ENCODE measurements around the gene RIPOR2.

DNA sequence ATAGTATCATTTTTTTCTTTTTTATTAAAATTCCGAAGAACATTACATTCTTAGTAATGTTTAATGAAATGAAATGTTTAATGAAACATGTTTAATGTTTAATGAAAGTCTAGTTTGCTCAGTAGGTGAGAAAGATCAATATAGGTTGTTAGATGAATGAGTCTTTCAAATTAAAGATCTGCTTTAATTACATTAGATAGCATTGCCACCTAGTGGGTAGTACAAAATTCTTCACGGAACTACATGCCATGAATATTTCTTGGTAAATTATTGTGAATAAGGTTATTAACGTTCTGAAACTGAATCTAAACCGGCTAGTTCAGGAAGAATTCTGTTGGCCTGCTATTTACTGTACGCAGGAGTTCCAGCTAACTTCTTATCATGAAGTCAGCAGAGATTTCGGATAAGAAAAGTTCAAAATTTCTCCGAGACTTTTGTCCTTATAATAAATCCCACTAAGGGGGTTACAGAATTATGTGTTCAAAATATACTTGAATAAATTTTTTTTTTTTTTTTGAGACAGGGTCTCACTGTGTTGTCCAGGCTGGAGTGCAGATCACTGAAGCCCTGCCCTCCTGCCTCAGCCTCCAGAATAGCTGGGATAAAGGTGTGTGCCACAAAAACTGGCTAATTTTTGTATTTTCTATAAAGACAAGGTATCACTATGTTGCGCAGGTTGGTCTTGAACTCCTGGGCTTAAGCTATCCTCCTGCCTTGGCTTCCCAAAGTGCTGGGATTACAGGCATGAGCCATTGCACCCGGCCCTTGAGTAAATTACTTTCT lies 168.9 kb downstream of the RIPOR2 start:
- TF ChIP-seq, protein P1, sequence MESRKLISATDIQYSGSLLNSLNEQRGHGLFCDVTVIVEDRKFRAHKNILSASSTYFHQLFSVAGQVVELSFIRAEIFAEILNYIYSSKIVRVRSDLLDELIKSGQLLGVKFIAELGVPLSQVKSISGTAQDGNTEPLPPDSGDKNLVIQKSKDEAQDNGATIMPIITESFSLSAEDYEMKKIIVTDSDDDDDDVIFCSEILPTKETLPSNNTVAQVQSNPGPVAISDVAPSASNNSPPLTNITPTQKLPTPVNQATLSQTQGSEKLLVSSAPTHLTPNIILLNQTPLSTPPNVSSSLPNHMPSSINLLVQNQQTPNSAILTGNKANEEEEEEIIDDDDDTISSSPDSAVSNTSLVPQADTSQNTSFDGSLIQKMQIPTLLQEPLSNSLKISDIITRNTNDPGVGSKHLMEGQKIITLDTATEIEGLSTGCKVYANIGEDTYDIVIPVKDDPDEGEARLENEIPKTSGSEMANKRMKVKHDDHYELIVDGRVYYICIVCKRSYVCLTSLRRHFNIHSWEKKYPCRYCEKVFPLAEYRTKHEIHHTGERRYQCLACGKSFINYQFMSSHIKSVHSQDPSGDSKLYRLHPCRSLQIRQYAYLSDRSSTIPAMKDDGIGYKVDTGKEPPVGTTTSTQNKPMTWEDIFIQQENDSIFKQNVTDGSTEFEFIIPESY (IDR thresholded peaks at IDR 0.05), result no peak
- no peak for TF ChIP-seq KAT2A (conservative IDR thresholded peaks at IDR 0.05; ENCODE audit: control insufficient read depth, low read depth, low read length)
- TF ChIP-seq POLR2AphosphoS5 (IDR thresholded peaks at IDR 0.05; ENCODE audit: low read length), result no peak
- TF ChIP-seq KDM1A (IDR thresholded peaks at IDR 0.05; ENCODE audit: borderline replicate concordance), result no peak
- TF ChIP-seq, protein P2, sequence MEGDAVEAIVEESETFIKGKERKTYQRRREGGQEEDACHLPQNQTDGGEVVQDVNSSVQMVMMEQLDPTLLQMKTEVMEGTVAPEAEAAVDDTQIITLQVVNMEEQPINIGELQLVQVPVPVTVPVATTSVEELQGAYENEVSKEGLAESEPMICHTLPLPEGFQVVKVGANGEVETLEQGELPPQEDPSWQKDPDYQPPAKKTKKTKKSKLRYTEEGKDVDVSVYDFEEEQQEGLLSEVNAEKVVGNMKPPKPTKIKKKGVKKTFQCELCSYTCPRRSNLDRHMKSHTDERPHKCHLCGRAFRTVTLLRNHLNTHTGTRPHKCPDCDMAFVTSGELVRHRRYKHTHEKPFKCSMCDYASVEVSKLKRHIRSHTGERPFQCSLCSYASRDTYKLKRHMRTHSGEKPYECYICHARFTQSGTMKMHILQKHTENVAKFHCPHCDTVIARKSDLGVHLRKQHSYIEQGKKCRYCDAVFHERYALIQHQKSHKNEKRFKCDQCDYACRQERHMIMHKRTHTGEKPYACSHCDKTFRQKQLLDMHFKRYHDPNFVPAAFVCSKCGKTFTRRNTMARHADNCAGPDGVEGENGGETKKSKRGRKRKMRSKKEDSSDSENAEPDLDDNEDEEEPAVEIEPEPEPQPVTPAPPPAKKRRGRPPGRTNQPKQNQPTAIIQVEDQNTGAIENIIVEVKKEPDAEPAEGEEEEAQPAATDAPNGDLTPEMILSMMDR (IDR thresholded peaks at IDR 0.05 in 2 of 3, conservative IDR thresholded peaks at IDR 0.05 in 1 of 3; ENCODE audit: control insufficient read depth in 2 of 3, extremely low read depth in 1 of 3, insufficient read depth in 1 of 3, low read depth in 3 of 3, low read length in 3 of 3), result peak; percentile 24 to 68 (median 45); a peak in 3 of 6 replicates
- TF ChIP-seq, protein P3, sequence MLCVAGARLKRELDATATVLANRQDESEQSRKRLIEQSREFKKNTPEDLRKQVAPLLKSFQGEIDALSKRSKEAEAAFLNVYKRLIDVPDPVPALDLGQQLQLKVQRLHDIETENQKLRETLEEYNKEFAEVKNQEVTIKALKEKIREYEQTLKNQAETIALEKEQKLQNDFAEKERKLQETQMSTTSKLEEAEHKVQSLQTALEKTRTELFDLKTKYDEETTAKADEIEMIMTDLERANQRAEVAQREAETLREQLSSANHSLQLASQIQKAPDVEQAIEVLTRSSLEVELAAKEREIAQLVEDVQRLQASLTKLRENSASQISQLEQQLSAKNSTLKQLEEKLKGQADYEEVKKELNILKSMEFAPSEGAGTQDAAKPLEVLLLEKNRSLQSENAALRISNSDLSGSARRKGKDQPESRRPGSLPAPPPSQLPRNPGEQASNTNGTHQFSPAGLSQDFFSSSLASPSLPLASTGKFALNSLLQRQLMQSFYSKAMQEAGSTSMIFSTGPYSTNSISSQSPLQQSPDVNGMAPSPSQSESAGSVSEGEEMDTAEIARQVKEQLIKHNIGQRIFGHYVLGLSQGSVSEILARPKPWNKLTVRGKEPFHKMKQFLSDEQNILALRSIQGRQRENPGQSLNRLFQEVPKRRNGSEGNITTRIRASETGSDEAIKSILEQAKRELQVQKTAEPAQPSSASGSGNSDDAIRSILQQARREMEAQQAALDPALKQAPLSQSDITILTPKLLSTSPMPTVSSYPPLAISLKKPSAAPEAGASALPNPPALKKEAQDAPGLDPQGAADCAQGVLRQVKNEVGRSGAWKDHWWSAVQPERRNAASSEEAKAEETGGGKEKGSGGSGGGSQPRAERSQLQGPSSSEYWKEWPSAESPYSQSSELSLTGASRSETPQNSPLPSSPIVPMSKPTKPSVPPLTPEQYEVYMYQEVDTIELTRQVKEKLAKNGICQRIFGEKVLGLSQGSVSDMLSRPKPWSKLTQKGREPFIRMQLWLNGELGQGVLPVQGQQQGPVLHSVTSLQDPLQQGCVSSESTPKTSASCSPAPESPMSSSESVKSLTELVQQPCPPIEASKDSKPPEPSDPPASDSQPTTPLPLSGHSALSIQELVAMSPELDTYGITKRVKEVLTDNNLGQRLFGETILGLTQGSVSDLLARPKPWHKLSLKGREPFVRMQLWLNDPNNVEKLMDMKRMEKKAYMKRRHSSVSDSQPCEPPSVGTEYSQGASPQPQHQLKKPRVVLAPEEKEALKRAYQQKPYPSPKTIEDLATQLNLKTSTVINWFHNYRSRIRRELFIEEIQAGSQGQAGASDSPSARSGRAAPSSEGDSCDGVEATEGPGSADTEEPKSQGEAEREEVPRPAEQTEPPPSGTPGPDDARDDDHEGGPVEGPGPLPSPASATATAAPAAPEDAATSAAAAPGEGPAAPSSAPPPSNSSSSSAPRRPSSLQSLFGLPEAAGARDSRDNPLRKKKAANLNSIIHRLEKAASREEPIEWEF (IDR thresholded peaks at IDR 0.05; ENCODE audit: insufficient replicate concordance, low read depth, low read length), result peak; percentile 49
- TF ChIP-seq SIN3A (IDR thresholded peaks at IDR 0.05; ENCODE audit: low read depth, low read length), result no peak
- TF ChIP-seq, protein P4, sequence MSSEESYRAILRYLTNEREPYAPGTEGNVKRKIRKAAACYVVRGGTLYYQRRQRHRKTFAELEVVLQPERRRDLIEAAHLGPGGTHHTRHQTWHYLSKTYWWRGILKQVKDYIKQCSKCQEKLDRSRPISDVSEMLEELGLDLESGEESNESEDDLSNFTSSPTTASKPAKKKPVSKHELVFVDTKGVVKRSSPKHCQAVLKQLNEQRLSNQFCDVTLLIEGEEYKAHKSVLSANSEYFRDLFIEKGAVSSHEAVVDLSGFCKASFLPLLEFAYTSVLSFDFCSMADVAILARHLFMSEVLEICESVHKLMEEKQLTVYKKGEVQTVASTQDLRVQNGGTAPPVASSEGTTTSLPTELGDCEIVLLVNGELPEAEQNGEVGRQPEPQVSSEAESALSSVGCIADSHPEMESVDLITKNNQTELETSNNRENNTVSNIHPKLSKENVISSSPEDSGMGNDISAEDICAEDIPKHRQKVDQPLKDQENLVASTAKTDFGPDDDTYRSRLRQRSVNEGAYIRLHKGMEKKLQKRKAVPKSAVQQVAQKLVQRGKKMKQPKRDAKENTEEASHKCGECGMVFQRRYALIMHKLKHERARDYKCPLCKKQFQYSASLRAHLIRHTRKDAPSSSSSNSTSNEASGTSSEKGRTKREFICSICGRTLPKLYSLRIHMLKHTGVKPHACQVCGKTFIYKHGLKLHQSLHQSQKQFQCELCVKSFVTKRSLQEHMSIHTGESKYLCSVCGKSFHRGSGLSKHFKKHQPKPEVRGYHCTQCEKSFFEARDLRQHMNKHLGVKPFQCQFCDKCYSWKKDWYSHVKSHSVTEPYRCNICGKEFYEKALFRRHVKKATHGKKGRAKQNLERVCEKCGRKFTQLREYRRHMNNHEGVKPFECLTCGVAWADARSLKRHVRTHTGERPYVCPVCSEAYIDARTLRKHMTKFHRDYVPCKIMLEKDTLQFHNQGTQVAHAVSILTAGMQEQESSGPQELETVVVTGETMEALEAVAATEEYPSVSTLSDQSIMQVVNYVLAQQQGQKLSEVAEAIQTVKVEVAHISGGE (CRISPR knock-in tag; IDR thresholded peaks at IDR 0.05), result no peak
- TF ChIP-seq, protein P5, sequence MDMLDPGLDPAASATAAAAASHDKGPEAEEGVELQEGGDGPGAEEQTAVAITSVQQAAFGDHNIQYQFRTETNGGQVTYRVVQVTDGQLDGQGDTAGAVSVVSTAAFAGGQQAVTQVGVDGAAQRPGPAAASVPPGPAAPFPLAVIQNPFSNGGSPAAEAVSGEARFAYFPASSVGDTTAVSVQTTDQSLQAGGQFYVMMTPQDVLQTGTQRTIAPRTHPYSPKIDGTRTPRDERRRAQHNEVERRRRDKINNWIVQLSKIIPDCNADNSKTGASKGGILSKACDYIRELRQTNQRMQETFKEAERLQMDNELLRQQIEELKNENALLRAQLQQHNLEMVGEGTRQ (IDR thresholded peaks at IDR 0.05; ENCODE audit: borderline replicate concordance, low read depth, low read length), result no peak
- no peak for TF ChIP-seq MYC (IDR thresholded peaks at IDR 0.05; ENCODE audit: insufficient read depth, insufficient read length, insufficient replicate concordance, low read length, severe bottlenecking)
- TF ChIP-seq ZZZ3 (IDR thresholded peaks at IDR 0.05; ENCODE audit: control insufficient read depth, insufficient read length, low read depth), result no peak
- no peak for TF ChIP-seq TAF1 (IDR thresholded peaks at IDR 0.05; ENCODE audit: borderline replicate concordance, low read depth, low read length)
- TF ChIP-seq GABPA (IDR thresholded peaks at IDR 0.05; ENCODE audit: low read depth), result no peak
- TF ChIP-seq SP1 (IDR thresholded peaks at IDR 0.05; ENCODE audit: low read depth, low read length), result no peak
